Ramos (cell line): Measurements from ENCODE around the gene SULT1B1.
"Not testable (repeated sequence)": the region's sequence is repeated elsewhere in the genome, so short reads cannot be mapped to it uniquely, and the experiment has no call there.

ENCODE experiments used
- in situ Hi-C: fragments of 300-500 bp; cut with MboI; formaldehyde crosslinking; loops from one replicate; pipeline ENCODE4 v1.14.3; 2022; ENCODE audit warnings: low sequenced_read_pairs; ENCODE audit not compliant: unreplicated experiment

Gene SULT1B1

DNA sequence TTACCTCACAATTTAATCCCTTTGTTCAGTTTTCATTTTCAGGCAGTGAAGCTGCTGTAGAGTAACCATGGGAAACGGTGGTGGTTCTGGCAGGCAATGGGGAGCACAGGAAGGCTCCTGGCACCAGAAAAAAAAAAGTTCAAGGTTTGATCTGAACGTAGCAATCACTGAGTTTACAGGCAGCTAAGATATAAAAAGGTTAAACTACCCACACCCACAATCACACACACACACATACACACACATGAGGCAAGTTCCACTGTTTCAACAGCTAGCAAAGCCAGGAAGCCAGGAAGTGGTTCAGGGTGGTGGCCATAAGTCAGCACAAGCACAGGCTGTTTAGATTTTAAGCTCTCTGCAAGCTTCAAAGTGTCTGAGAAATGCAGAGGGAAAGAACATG is at the start of gene SULT1B1:
Gene SULT1B1, minus strand, starts transcription at position 166 of the 400 bp plus-strand sequence. CDS start 5,403 bp downstream, outside the sequence.
- in situ Hi-C loops: no loop called here

DNA sequence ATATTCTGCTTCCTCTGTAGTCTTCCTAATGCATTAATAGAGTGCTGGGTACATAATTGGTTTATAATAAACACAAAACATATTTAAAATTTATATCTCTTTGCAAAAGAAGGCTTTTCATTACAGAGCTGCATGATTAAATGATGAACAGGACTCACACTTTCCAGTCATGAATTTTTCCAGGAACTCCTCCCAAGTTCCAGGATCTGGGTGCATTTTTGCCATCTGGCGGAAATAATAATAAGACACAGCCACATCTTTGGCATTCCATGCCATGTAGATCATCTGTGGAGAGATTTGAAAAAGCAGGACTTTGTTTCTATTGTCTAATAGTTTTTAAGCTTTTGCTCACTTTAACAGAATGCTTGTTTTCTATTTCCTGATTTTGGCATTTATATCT is 40.2 kb upstream of the SULT1B1 start:
- in situ Hi-C loops: no loop called here

GRCh38 chr4:69799337-69799736 is 38.9 kb upstream of the SULT1B1 start:
- in situ Hi-C loops: no loop called here

DNA sequence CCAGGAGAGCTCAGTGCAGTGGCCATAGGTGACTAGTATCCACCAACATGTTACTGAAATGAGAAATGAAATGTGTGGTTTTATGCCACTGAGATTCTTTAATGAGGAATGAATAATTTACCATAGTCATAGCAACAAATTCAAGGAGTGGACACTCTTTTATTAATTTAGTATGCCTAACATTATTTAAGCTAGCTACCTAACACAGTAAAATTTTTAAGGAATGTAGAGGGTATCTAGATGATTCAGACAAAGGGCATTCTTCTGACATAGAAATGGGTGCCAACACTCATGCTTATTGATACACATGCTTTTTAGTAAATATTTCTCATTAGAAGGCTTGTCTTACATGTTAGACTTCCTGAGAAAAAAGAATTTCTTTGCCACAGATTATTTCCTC is 33.3 kb upstream of the SULT1B1 start:
- in situ Hi-C loops: no loop called here

DNA sequence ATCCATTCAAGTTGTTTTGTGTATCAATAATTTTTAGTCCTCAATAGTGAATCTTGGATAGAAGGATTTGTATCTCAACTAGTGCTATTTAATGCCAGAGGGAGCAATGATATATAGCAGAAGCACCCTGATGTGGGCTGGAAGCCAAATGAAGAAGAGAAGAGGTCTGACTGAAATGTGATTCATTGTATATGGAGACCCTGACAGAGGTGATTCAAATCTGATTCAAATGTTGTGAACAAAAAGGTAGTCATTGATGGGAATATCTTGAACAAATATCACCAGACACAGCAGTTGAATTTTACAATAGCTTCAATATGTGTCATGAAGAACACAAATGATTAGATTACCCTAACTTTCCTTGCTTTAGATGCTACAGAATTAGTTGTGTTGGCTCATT is 27.5 kb upstream of the SULT1B1 start:
- in situ Hi-C loops: no loop called here

DNA sequence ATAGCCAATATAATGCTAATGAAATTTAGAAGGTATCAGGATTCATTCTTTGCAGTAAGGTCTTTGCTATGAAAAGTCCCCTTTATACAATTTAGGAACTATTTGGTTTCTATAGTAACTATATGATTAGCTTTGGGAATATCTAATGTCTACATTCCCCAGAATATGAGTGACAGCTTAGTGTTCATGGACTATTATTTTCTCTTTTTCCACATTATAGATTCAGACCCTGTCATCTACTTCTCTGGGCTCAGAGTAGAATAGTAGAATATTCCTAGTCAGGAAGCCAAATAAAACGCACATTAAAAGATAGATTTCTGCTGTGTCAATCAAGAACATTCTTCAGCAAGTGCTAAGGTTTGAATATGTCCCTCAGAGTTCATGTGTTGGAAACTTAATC is 26.1 kb upstream of the SULT1B1 start:
- in situ Hi-C loops: no loop called here

GRCh38 chr4:69785211-69785831 is 24.9 kb upstream of the SULT1B1 start:
- in situ Hi-C loops: no loop called here

- in situ Hi-C loops: no loop called here
These were observed 22.4 kb upstream of the SULT1B1 start for GRCh38 chr4:69782651-69783310.

DNA sequence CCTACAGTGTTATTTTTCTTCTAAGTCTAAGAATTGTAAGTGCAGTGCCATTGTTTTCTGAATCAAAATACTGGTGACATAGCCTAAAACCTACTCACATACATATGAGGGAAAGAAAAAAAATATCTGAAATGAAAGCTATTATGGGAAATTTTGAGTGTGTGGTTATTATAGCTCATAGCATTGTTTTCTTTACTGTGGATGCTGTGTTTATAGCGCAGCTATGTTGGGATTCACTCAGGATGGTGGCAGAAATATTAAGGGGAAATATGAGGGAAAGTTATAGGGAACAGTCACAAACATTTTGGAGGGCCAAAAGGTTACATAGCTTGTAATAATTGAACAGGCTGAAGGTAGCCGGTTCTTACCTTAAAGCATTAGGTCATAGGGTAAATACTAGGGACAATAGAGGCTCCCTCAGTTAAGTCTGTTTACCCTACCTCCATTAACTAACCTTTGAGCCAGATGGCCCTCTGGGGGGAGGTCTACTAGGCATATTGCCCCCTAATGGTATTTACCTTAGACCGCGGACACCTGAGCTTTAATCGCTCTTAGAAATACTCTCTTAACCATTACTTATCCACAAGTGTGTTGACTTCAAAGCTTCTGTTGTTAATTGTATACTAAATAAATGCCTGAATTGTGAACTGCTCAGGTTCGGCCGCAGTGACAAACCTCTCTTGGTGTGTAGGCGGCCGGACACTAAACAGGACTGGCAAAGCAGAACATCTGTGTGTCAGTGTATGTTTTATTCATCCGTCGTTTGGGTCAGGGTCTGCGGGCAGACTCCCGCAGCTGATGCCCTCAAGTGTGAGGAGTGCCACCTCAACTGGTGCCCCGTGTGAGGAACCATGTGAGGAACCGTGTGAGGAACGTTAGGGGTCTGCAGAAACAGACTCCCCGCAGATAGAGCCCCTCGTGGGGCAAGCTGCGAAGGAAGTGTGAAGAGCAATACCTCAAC is 21.3 kb upstream of the SULT1B1 start:
- in situ Hi-C loops: no loop called here

GRCh38 chr4:69780141-69780540 is 19.7 kb upstream of the SULT1B1 start:
- in situ Hi-C loops: no loop called here

GRCh38 chr4:69776696-69777095 is 16.3 kb upstream of the SULT1B1 start:
- in situ Hi-C loops: no loop called here

- in situ Hi-C loops: no loop called here
These were observed 15.0 kb upstream of the SULT1B1 start for GRCh38 chr4:69775321-69775867.

- in situ Hi-C loops: no loop called here
These were observed 13.1 kb upstream of the SULT1B1 start for GRCh38 chr4:69773484-69773883.

- in situ Hi-C loops: not testable (repeated sequence)
These were observed 8.1 kb upstream of the SULT1B1 start for GRCh38 chr4:69768554-69768953.

GRCh38 chr4:69765751-69766150 is 5.3 kb upstream of the SULT1B1 start:
- in situ Hi-C loops: no loop called here

GRCh38 chr4:69764311-69764710 is 3.9 kb upstream of the SULT1B1 start:
- in situ Hi-C loops: no loop called here

GRCh38 chr4:69763233-69763632 is 2.8 kb upstream of the SULT1B1 start:
- in situ Hi-C loops: no loop called here

DNA sequence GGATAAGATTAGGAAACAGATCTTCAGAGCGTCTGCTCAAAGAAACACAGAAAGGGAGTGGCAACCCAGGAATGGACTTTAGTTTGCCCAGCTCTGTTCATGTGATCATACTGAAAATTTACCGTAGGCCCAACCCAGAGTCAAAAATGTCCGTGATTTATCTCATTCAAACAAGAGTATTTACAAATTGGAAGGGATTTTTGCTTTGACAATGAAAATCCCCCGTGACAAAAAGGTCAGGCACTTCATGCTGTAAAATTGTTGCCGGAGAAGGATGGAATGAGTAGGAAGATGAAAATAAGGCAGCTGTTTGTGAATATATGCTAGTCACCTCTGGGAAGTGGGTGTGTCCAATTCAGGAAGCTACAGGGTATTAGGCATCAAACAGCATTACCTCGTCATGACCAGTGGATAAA is 1.2 kb downstream of the SULT1B1 start:
- in situ Hi-C loops: no loop called here

DNA sequence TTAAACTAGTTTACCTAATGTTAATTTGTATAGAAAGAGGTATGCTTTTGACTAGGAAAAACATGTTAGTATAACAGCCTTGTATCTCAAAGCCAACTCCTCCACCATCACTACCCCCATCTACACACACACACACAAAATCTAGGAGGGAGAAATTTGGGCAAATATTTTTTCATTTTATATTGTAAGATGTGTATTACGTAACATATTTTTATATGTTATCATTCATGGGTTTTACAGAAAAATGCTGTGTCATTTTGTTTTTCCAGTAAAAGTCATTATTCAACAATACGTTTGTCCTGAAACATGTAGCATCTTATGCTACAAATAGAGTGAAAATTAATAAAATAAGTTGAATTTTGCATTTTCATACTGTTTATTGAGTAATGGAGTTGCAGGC is 3.0 kb downstream of the SULT1B1 start:
- in situ Hi-C loops: no loop called here

DNA sequence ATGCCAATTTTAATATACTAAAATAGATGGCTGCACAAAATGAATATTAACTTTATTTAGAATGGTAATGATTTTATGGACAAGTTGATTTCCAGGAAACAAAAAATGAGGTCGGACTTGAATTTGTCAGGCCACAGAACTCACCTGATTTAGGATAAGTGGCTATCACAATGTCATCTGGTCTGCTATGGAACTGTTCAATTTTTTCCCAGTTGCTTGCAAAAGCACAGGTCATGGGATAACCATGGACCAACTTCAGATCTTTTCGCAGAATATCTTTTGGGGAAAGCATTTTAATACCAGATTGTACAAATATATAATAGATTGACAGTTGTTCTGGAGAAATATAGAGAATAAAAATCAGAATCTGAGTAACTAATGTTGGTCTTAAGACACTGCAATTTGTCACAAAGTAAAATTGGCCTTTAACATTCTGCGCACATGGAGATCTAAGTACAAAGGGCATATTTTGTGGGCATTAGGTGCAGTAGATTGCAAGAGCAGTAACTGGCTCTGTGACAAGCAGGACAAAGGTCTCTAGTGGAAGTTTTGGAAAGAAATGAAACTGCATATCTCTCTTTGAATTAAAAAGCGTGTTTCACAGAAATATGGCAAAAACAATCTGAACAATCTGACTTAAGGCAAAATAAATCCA is 5.4 kb downstream of the SULT1B1 start:
- in situ Hi-C loops: no loop called here
